ENCODE measurements around the gene TPI1. TPM values are rescaled to one million over a fixed set of nuclear protein-coding genes. Genes with fewer than 3 reads are reported as not detected.

The TPI1 gene
- total RNA-seq, 1 donor from 2014 or later = 1,630 TPM

DNA sequence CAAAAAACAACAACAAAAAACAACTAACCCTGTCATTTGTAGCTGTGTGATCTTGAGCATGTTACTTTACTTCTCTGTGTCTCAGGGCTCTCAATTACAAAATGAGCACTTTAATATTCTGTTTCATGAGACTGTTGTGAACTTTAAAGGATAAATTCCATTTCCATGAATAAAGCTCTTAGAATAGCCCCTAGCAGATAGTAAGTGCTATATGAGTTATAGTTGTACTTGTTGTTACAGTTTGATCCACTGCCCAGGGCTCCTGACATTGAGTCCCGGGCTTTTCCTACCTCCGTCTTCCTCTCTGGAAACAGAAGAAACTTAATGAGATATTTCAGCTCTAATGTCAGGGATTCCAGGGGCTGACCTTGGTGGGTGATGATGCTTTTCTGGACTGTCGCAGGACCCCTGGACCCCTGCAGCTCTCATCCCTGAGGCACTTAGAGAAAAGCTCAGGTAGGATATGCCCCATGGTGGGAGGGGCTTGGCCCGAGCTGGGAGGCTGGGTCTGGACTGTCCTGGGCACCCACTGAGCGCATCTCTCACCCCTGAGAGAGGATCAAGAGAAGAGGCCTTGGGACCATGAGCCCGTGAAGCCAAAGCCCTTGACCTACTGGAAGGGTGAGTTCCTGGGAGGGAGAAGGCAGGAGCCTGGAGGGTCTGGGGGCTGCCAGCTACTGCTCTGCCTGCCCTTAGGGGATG is 34.0 kb upstream of the TPI1 start:
- Mint-ChIP-seq H3K9me3 (no peaks in the 10 kb centered on the region), H3K4me1 (peaks cover 16% of the 10 kb centered on the region), H3K36me3 (ENCODE audit: low read depth) (peaks cover 2% of the 10 kb centered on the region), H3K4me3 (no peak overlapping the region), H3K27me3 (peaks cover 23% of the 10 kb centered on the region), H3K27ac (no peak overlapping the region)
- intact Hi-C loops (cut with micrococcal nuclease) = no loop called here
- no peak for DNase-seq

- H3K36me3 Mint-ChIP-seq (ENCODE audit: low read depth) = no peaks in the 10 kb centered on the region
- H3K9me3 Mint-ChIP-seq = no peaks in the 10 kb centered on the region
- no peak for DNase-seq
- intact Hi-C loops (cut with micrococcal nuclease) = no loop called here
- H3K27ac Mint-ChIP-seq = peak overlapping the region; percentile 9
- H3K4me3 Mint-ChIP-seq = no peak overlapping the region
- H3K27me3 Mint-ChIP-seq = peaks cover 18% of the 10 kb centered on the region
- H3K4me1 Mint-ChIP-seq = peaks cover 11% of the 10 kb centered on the region
Observed at GRCh38 chr12:6834254-6834653, 33.1 kb upstream of the TPI1 start.

GRCh38 chr12:6834873-6835272 is 32.5 kb upstream of the TPI1 start:
- Mint-ChIP-seq H3K4me3 (no peak overlapping the region), H3K27ac (no peak overlapping the region), H3K9me3 (no peaks in the 10 kb centered on the region), H3K27me3 (peaks cover 18% of the 10 kb centered on the region), H3K4me1 (peaks cover 7% of the 10 kb centered on the region), H3K36me3 (ENCODE audit: low read depth) (no peaks in the 10 kb centered on the region)
- no peak for DNase-seq
- intact Hi-C loops (cut with micrococcal nuclease) = no loop called here

- Mint-ChIP-seq H3K9me3 (no peaks in the 10 kb centered on the region), H3K4me1 (peaks cover 7% of the 10 kb centered on the region), H3K27me3 (peaks cover 2% of the 10 kb centered on the region), H3K4me3 (no peak overlapping the region), H3K36me3 (ENCODE audit: low read depth) (no peaks in the 10 kb centered on the region), H3K27ac (no peak overlapping the region)
- no peak for DNase-seq
- intact Hi-C loops (cut with micrococcal nuclease) = no loop called here
Observed at GRCh38 chr12:6836851-6837250, 30.5 kb upstream of the TPI1 start.

- intact Hi-C loops (cut with micrococcal nuclease) = no loop called here
- Mint-ChIP-seq H3K4me1 (peaks cover 7% of the 10 kb centered on the region), H3K9me3 (no peaks in the 10 kb centered on the region), H3K36me3 (ENCODE audit: low read depth) (no peaks in the 10 kb centered on the region), H3K27me3 (peaks cover 1% of the 10 kb centered on the region), H3K27ac (no peak overlapping the region), H3K4me3 (no peak overlapping the region)
- DNase-seq = no peak
Observed at GRCh38 chr12:6837370-6838060, 29.8 kb upstream of the TPI1 start.

GRCh38 chr12:6838854-6839253 is 28.5 kb upstream of the TPI1 start:
- H3K4me3 Mint-ChIP-seq = no peak overlapping the region
- peaks cover 7% of the 10 kb centered on the region for H3K4me1 Mint-ChIP-seq
- intact Hi-C loops (cut with micrococcal nuclease) = no loop called here
- peaks cover 1% of the 10 kb centered on the region for H3K27me3 Mint-ChIP-seq
- H3K9me3 Mint-ChIP-seq = no peaks in the 10 kb centered on the region
- no peaks in the 10 kb centered on the region for H3K36me3 Mint-ChIP-seq (ENCODE audit: low read depth)
- no peak for DNase-seq
- H3K27ac Mint-ChIP-seq = no peak overlapping the region

DNA sequence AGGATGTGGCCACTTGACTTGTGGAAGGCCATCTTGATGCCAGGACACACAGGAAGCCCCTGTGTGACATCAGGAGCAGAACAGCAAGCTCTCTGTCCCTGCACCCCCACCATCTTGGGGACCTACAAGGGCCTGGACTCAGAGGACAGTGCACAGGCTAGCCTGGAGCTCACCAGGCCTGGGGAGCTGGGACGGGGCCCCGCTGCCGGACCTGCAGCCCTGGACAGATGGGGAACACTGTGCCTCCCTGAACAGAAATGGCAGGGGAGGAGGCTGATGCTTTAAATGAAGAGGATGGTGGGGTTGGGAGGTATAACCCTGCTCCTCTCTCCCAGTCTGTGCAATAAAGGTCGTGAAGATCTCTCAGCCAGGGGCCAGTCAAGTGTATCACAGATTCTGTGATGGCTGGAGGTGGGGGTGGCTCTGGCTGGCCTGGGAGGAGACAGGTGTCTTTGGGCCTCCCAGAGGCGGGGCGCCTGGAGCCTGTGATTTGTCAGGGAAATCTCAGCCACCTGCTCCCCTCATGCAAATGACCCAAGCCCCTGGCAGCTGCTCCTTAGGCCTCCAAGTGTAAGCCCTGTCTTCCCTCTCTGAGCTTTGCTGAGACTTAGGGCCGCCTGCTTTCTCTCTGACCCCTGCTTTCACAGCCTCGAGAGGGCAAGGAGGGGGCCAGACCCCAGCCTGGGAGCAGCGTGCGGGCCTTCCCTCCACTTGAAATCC is 27.7 kb upstream of the TPI1 start:
- Mint-ChIP-seq H3K27me3 (no peaks in the 10 kb centered on the region), H3K27ac (no peak overlapping the region), H3K4me1 (peaks cover 2% of the 10 kb centered on the region), H3K4me3 (no peak overlapping the region), H3K36me3 (ENCODE audit: low read depth) (peaks cover under 1% of the 10 kb centered on the region), H3K9me3 (no peaks in the 10 kb centered on the region)
- intact Hi-C loops (cut with micrococcal nuclease) = no loop called here
- no peak for DNase-seq

DNA sequence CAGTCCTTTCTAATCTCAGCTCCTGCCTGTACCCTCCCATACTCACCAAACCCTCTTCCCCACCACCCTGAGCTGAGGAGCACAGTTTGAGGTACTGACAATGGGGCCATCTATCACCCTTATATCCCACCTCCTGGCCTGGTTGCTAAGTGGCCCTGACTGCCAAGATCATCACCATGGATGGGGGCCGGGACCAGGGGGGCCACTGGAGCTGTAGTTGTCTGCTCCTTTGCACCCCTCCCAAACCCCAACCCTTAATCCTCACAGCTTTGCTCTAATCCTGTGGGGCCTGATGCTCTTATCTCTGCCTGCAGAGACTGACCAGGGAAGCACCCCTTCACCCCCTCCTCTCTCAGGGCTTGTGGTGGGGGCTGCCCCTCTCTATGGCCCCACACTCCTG is 27.0 kb upstream of the TPI1 start:
- no peak for DNase-seq
- no peak overlapping the region for H3K4me3 Mint-ChIP-seq
- no peaks in the 10 kb centered on the region for H3K9me3 Mint-ChIP-seq
- H3K36me3 Mint-ChIP-seq (ENCODE audit: low read depth) = peaks cover 4% of the 10 kb centered on the region
- H3K27ac Mint-ChIP-seq = no peak overlapping the region
- intact Hi-C loops (cut with micrococcal nuclease) = no loop called here
- H3K27me3 Mint-ChIP-seq = no peaks in the 10 kb centered on the region
- peaks cover 4% of the 10 kb centered on the region for H3K4me1 Mint-ChIP-seq

- DNase-seq = no peak
- Mint-ChIP-seq H3K9me3 (no peaks in the 10 kb centered on the region), H3K4me1 (peaks cover 2% of the 10 kb centered on the region), H3K4me3 (no peak within 1 kb of the TSS), H3K27me3 (no peaks in the 10 kb centered on the region), H3K36me3 (ENCODE audit: low read depth) (peaks cover 7% of the 10 kb centered on the region), H3K27ac (no peak within 1 kb of the TSS)
- intact Hi-C loops (cut with micrococcal nuclease) = no loop called here
Observed at GRCh38 chr12:6840761-6841515, 26.4 kb upstream of the TPI1 start, which contains the start of gene GNB3. Gene GNB3, plus strand, starts transcription at chr12:6840925. Its CDS starts 363 bp downstream, at chr12:6841288.

DNA sequence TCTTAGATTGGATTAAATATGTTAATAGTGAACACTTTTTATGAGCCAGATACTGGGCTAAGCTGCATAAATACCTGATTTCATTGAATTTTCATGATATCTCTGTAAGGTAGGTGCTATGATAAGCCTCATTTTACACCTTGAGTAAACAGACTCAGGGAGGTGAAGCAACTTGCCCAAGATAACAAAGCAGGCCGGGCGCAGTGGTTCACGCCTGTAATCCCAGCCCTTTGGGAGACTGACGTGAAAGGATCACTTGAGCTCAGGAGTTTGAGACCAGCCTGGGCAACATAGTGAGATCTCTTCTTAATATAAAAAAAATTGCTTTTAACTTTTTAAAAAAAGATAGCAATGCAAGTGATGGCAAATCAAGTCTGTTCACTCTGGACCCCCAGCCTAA is 25.3 kb upstream of the TPI1 start:
- no peak overlapping the region for H3K27ac Mint-ChIP-seq
- no peak overlapping the region for H3K4me3 Mint-ChIP-seq
- no peaks in the 10 kb centered on the region for H3K27me3 Mint-ChIP-seq
- intact Hi-C loops (cut with micrococcal nuclease) = no loop called here
- DNase-seq = no peak
- no peaks in the 10 kb centered on the region for H3K9me3 Mint-ChIP-seq
- peaks cover 5% of the 10 kb centered on the region for H3K4me1 Mint-ChIP-seq
- H3K36me3 Mint-ChIP-seq (ENCODE audit: low read depth) = peaks cover 12% of the 10 kb centered on the region

- H3K4me1 Mint-ChIP-seq = peaks cover 9% of the 10 kb centered on the region
- H3K9me3 Mint-ChIP-seq = no peaks in the 10 kb centered on the region
- H3K27ac Mint-ChIP-seq = no peak overlapping the region
- H3K27me3 Mint-ChIP-seq = no peaks in the 10 kb centered on the region
- intact Hi-C loops (cut with micrococcal nuclease) = no loop called here
- H3K4me3 Mint-ChIP-seq = no peak overlapping the region
- no peak for DNase-seq
- H3K36me3 Mint-ChIP-seq (ENCODE audit: low read depth) = peaks cover 18% of the 10 kb centered on the region
Observed at GRCh38 chr12:6843118-6843902, 24.0 kb upstream of the TPI1 start.

DNA sequence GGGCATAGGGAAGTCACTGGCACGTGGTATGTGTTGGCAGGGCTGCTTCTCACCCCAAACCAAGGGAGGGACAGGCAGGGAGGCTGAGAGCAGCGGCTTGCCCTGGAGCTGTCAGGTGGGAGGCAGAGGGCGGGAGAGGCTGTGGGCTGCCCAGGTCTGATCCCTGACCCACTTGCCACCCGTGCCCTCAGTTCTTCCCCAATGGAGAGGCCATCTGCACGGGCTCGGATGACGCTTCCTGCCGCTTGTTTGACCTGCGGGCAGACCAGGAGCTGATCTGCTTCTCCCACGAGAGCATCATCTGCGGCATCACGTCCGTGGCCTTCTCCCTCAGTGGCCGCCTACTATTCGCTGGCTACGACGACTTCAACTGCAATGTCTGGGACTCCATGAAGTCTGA is 21.9 kb upstream of the TPI1 start:
- no peak for DNase-seq
- no peak overlapping the region for H3K4me3 Mint-ChIP-seq
- no peak overlapping the region for H3K27ac Mint-ChIP-seq
- H3K27me3 Mint-ChIP-seq = no peaks in the 10 kb centered on the region
- H3K9me3 Mint-ChIP-seq = no peaks in the 10 kb centered on the region
- H3K4me1 Mint-ChIP-seq = peaks cover 26% of the 10 kb centered on the region
- intact Hi-C loops (cut with micrococcal nuclease) = no loop called here
- peaks cover 27% of the 10 kb centered on the region for H3K36me3 Mint-ChIP-seq (ENCODE audit: low read depth)

GRCh38 chr12:6846316-6846869 is 20.9 kb upstream of the TPI1 start:
- intact Hi-C loops (cut with micrococcal nuclease) = no loop called here
- Mint-ChIP-seq H3K27ac (no peak overlapping the region), H3K36me3 (ENCODE audit: low read depth) (peaks cover 29% of the 10 kb centered on the region)

More at GRCh38 chr12:6846316-6846869, 20.9 kb upstream of the TPI1 start:
- Mint-ChIP-seq H3K27me3 (no peaks in the 10 kb centered on the region), H3K4me1 (peaks cover 30% of the 10 kb centered on the region), H3K9me3 (no peaks in the 10 kb centered on the region), H3K4me3 (no peak overlapping the region)
- DNase-seq = no peak
